GM23338 (cell line): ENCODE measurements around the gene SMARCE1. TPM values are rescaled to one million over a fixed set of nuclear protein-coding genes. Genes with fewer than 3 reads are reported as not detected.

Experiments
- ATAC-seq: fragments of 200-7000 bp; cut with Tn5 transposase; 3 replicates; pipeline ENCODE4 v1.9.1; 2020
- DNase-seq: peaks from one replicate; pipeline ENCODE4 v3.0.0-alpha.2; 2015; ENCODE audit warnings: low spot score
- H2AFZ ChIP-seq: fragments of 200-600 bp; sonication (generic); 2 replicates; pipeline ENCODE4 v1.8.0; 2016; ENCODE audit warnings: antibody characterized with exemption, mild to moderate bottlenecking, moderate library complexity
- H3F3A ChIP-seq: fragments of 200-600 bp; sonication (generic); replicated peaks from 2 replicates; pipeline ENCODE4 v1.8.0; 2017; ENCODE audit warnings: antibody characterized with exemption, mixed run types, low read depth
- H3K27ac ChIP-seq: fragments of 200-600 bp; sonication (generic); 2 replicates; pipeline ENCODE4 v1.6.1; 2016; ENCODE audit warnings: low read depth
- H3K27me3 ChIP-seq: fragments of 200-600 bp; sonication (generic); 2 replicates; pipeline ENCODE4 v1.8.0; 2016; ENCODE audit warnings: mild to moderate bottlenecking, mixed run types, moderate library complexity; ENCODE audit not compliant: insufficient read depth
- H3K36me3 ChIP-seq: fragments of 200-600 bp; sonication (generic); 2 replicates; pipeline ENCODE4 v1.8.0; 2016; ENCODE audit warnings: mild to moderate bottlenecking; ENCODE audit not compliant: insufficient read depth
- H3K4me1 ChIP-seq: fragments of 200-600 bp; sonication (generic); 2 replicates; pipeline ENCODE4 v1.8.0; 2016; ENCODE audit warnings: mild to moderate bottlenecking, moderate library complexity; ENCODE audit not compliant: insufficient read depth
- H3K4me2 ChIP-seq: fragments of 200-600 bp; sonication (generic); 2 replicates; pipeline ENCODE4 v1.7.1; 2017; ENCODE audit warnings: mixed run types
- H3K4me3 ChIP-seq: fragments of 200-600 bp; sonication (generic); 2 replicates; pipeline ENCODE4 v1.6.1; 2016; ENCODE audit warnings: mixed run types
- H3K79me2 ChIP-seq: fragments of 200-600 bp; sonication (generic); replicated peaks from 2 replicates; pipeline ENCODE4 v1.8.0; 2017; ENCODE audit warnings: mild to moderate bottlenecking; ENCODE audit not compliant: insufficient read depth
- H3K9me2 ChIP-seq: fragments of 200-600 bp; sonication (generic); 2 replicates; pipeline ENCODE4 v1.8.0; 2017; ENCODE audit not compliant: insufficient read depth
- H4K20me1 ChIP-seq: fragments of 200-600 bp; sonication (generic); replicated peaks from 2 replicates; pipeline ENCODE4 v1.8.0; 2017; ENCODE audit warnings: mild to moderate bottlenecking; ENCODE audit not compliant: insufficient read depth
- H3K27ac Mint-ChIP-seq: 2 replicates; pipeline ENCODE4 v1.8.0; 2020; ENCODE audit warnings: inconsistent platforms, mild to moderate bottlenecking, moderate library complexity, mixed read lengths
- H3K27me3 Mint-ChIP-seq: 3 replicates; pipeline ENCODE4 v1.8.0; 2022; ENCODE audit warnings: low read depth, mild to moderate bottlenecking, moderate library complexity, mixed read lengths, inconsistent platforms; ENCODE audit not compliant: insufficient read depth, poor library complexity
- H3K36me3 Mint-ChIP-seq: 3 replicates; pipeline ENCODE4 v1.8.0; 2021; ENCODE audit warnings: low read depth, mild to moderate bottlenecking, inconsistent platforms, moderate library complexity, mixed read lengths
- H3K4me1 Mint-ChIP-seq: 3 replicates; pipeline ENCODE4 v1.8.0; 2020; ENCODE audit warnings: mild to moderate bottlenecking, inconsistent platforms, mixed read lengths
- H3K4me3 Mint-ChIP-seq: 3 replicates; pipeline ENCODE4 v1.8.0; 2021; ENCODE audit warnings: moderate library complexity, mild to moderate bottlenecking, inconsistent platforms, mixed read lengths
- H3K9me3 Mint-ChIP-seq: 3 replicates; pipeline ENCODE4 v1.8.0; 2020; ENCODE audit warnings: moderate library complexity, mild to moderate bottlenecking, inconsistent platforms, mixed read lengths
- CREB1 ChIP-seq: fragments of 250-450 bp; sonication (Bioruptor Pico); IDR thresholded peaks from 2 replicates; pipeline ENCODE4 v1.5.0; 2020; ENCODE audit warnings: low read depth, mild to moderate bottlenecking, moderate library complexity
- CTCF ChIP-seq, 2 experiments: fragments of 200-600 bp in 1 of 2; sonication (generic) in 1 of 2; conservative IDR thresholded peaks; 2 replicates each; pipeline versions ENCODE4 v1.5.1 to v1.6.1; 2016 to 2017; ENCODE audit warnings: antibody characterized with exemption in 2 of 2, low read depth in 2 of 2, mild to moderate bottlenecking in 2 of 2, moderate library complexity in 1 of 2
- EZH2phosphoT487 ChIP-seq: fragments of 200-600 bp; sonication (generic); IDR thresholded peaks from one replicate; pipeline ENCODE4 v1.8.1; 2018; ENCODE audit warnings: antibody characterized with exemption; ENCODE audit not compliant: unreplicated experiment
- NANOG ChIP-seq: IDR thresholded peaks from 2 replicates; pipeline ENCODE4 v1.6.1; 2016; ENCODE audit warnings: antibody characterized with exemption, borderline replicate concordance
- POLR2AphosphoS5 ChIP-seq: IDR thresholded peaks from 2 replicates; pipeline ENCODE4 v1.6.1; 2016; ENCODE audit warnings: antibody characterized with exemption, low read depth
- REST ChIP-seq: IDR thresholded peaks from one replicate; pipeline ENCODE4 v1.6.1; 2018; ENCODE audit warnings: antibody characterized with exemption; ENCODE audit not compliant: unreplicated experiment
- STAT1 ChIP-seq: IDR thresholded peaks from one replicate; pipeline ENCODE4 v1.6.1; 2016; ENCODE audit warnings: antibody characterized with exemption; ENCODE audit not compliant: unreplicated experiment
- ZNF114 ChIP-seq: fragments of 250-450 bp; sonication (Bioruptor Pico); IDR thresholded peaks from 2 replicates; pipeline ENCODE4 v1.5.0; 2020; ENCODE audit warnings: mild to moderate bottlenecking, moderate library complexity
- ZNF331 ChIP-seq: fragments of 250-450 bp; sonication (Bioruptor Pico); IDR thresholded peaks from 2 replicates; pipeline ENCODE4 v1.5.0; 2020; ENCODE audit warnings: low read depth, mild to moderate bottlenecking, moderate library complexity
- polyA plus RNA-seq: library from polyadenylated mRNA; unstranded; fragments of >200 nt; fragmentation: Nextera tagmentation; extraction: Ambion mirVana; gene quantifications from 2 replicates; pipeline ENCODE4 v1.2.1, GENCODE V29; 2016
- total RNA-seq: library from RNA; depleted of rRNA; stranded (reverse); fragments of >200 nt; shearing (Covaris generic); gene quantifications from 2 replicates; pipeline ENCODE4 v1.2.3, GENCODE V29; 2014
- TF ChIP-seq, protein P1 (sequence below): IDR thresholded peaks from 2 replicates; pipeline ENCODE4 v1.6.1; 2016; ENCODE audit warnings: antibody characterized with exemption

The SMARCE1 gene
- total and polyA plus RNA-seq, 2 experiments from 2014 or later = 101 to 258 TPM

DNA sequence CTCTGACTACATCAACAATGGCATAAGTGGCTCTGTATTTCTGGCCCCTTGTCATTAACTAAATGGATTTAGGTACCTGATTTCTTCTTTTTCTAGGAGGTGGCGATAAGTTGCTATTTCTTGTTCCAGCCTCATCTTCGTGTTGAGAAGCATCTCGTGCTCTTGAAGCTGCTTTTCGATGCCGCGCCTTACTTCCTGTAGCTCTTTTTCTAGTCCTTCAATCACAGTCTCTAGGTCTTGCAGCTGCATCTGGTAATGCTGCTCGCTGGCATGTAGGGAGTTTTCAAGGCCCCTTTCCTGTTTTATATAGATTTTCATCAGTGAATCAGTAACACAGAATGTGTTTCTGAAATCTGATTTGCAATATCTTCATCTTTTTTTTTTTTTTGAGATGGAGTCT is 12.3 kb upstream of the SMARCE1 start (continued):
- TF ChIP-seq REST = no peak
- no peak for TF ChIP-seq POLR2AphosphoS5

GRCh38 chr17:40658396-40658795 is 10.8 kb upstream of the SMARCE1 start:
- TF ChIP-seq STAT1 = no peak
- TF ChIP-seq ZNF114 (CRISPR knock-in tag) = no peak
- TF ChIP-seq CTCF (conservative IDR thresholded peaks at IDR 0.05; ENCODE audit: low read depth in 2 of 2) = no peak
- TF ChIP-seq NANOG = no peak
- Mint-ChIP-seq H3K4me3 (no peak overlapping the region), H3K9me3 (no peaks in the 10 kb centered on the region), H3K27me3 (no peaks in the 10 kb centered on the region), H3K36me3 (no peaks in the 10 kb centered on the region), H3K4me1 (peaks cover 3% of the 10 kb centered on the region; the same call in 1 of the 3 replicates), H3K27ac (no peak overlapping the region)
- no peak overlapping the region for H2AFZ ChIP-seq
- no peaks in the 10 kb centered on the region for H4K20me1 ChIP-seq
- DNase-seq = no peak
- H3K79me2 ChIP-seq = no peaks in the 10 kb centered on the region
- no peak overlapping the region for H3K4me2 ChIP-seq
- H3F3A ChIP-seq = no peaks in the 10 kb centered on the region
- no peaks in the 10 kb centered on the region for H3K4me1 ChIP-seq
- H3K4me3 ChIP-seq = no peak overlapping the region
- no peak for ATAC-seq
- no peaks in the 10 kb centered on the region for H3K9me2 ChIP-seq
- no peaks in the 10 kb centered on the region for H3K36me3 ChIP-seq
- no peaks in the 10 kb centered on the region for H3K27me3 ChIP-seq
- no peak overlapping the region for H3K27ac ChIP-seq

DNA sequence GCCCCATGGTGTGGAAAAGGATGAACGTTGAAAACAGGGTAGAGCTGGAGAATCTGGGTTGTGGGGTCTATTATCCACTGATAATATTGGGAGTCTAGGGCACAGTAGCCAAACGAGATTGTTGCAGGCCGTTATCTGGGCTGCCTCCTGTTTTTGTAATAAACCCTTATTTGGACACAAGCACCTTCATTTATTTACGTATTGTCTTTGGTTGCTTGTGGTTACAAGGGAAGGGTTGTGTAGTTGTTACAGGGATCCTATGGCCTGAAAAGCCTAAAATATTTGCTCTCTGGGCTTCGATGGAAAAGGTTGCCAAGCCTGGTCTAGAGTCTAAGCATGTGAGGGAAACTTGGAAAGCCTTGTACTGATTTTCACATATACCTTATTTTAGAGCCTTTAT is 4.3 kb upstream of the SMARCE1 start:
- Histone ChIP-seq H3K79me2 (peaks cover 6% of the 10 kb centered on the region), H3K27me3 (no peaks in the 10 kb centered on the region), H3F3A (no peaks in the 10 kb centered on the region), H3K4me3 (no peak overlapping the region), H3K27ac (no peak overlapping the region), H3K4me2 (no peak overlapping the region), H4K20me1 (no peaks in the 10 kb centered on the region), H3K4me1 (no peaks in the 10 kb centered on the region), H3K9me2 (no peaks in the 10 kb centered on the region), H3K36me3 (no peaks in the 10 kb centered on the region), H2AFZ (no peak overlapping the region)
- no peak for DNase-seq
- Mint-ChIP-seq H3K27ac (no peak overlapping the region), H3K4me1 (peaks cover 5% of the 10 kb centered on the region; the same call in 2 of the 3 replicates), H3K36me3 (no peaks in the 10 kb centered on the region), H3K4me3 (no peak overlapping the region), H3K27me3 (no peaks in the 10 kb centered on the region), H3K9me3 (no peaks in the 10 kb centered on the region)
- ATAC-seq = no peak
- no peak for TF ChIP-seq ZNF331 (CRISPR knock-in tag)
- TF ChIP-seq POLR2AphosphoS5 = no peak
- TF ChIP-seq ZNF114 (CRISPR knock-in tag) = no peak
- TF ChIP-seq EZH2phosphoT487 = no peak
- no peak for TF ChIP-seq CREB1 (CRISPR knock-in tag)
- TF ChIP-seq, protein P1, sequence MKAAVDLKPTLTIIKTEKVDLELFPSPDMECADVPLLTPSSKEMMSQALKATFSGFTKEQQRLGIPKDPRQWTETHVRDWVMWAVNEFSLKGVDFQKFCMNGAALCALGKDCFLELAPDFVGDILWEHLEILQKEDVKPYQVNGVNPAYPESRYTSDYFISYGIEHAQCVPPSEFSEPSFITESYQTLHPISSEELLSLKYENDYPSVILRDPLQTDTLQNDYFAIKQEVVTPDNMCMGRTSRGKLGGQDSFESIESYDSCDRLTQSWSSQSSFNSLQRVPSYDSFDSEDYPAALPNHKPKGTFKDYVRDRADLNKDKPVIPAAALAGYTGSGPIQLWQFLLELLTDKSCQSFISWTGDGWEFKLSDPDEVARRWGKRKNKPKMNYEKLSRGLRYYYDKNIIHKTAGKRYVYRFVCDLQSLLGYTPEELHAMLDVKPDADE = no peak
